Measurements from ENCODE around the gene TNIP2. TPM values are rescaled to one million over a fixed set of nuclear protein-coding genes. Genes with fewer than 3 reads are reported as not detected.

TNIP2 gene
- total RNA-seq, 1 experiment from 2014 or later: 35.8 TPM

- H3K27me3 ChIP-seq (replicated peaks; ENCODE audit: control insufficient read depth, insufficient read depth, low read length): no peaks in the 10 kb centered on the region
- no peak overlapping the region for H3K4me3 ChIP-seq (ENCODE audit: low read depth, low read length)
- Mint-ChIP-seq H3K9me3 (ENCODE audit: unreplicated experiment) (no peaks in the 10 kb centered on the region), H3K36me3 (ENCODE audit: insufficient read depth, unreplicated experiment) (peaks cover 71% of the 10 kb centered on the region), H3K4me3 (ENCODE audit: unreplicated experiment) (no peak overlapping the region), H3K4me1 (ENCODE audit: low read depth, unreplicated experiment) (peaks cover 7% of the 10 kb centered on the region), H3K27me3 (ENCODE audit: insufficient read depth, unreplicated experiment) (no peaks in the 10 kb centered on the region), H3K27ac (ENCODE audit: unreplicated experiment) (no peak overlapping the region)
- no peak for DNase-seq
- no peaks in the 10 kb centered on the region for H3K9me3 ChIP-seq
- ChIA-PET POLR2A (no interaction called here), CTCF (no interaction called here)
- no TSS peak for BruUV-seq (replicated peaks)
- no peak for TF ChIP-seq CTCF (IDR thresholded peaks at IDR 0.05; ENCODE audit: insufficient read depth in 1 of 2, low read depth in 1 of 2, low read length in 1 of 2, severe bottlenecking in 1 of 2, unreplicated experiment in 1 of 2)
- H3K36me3 ChIP-seq (ENCODE audit: control insufficient read depth, insufficient read depth, low read length): no peaks in the 10 kb centered on the region
- H3K4me1 ChIP-seq: no peaks in the 10 kb centered on the region
- intact Hi-C loops (cut with micrococcal nuclease; ENCODE audit: unreplicated experiment): no loop called here
These were observed 41.2 kb downstream of the TNIP2 start for GRCh38 chr4:2714918-2715317.

- Mint-ChIP-seq H3K27ac (ENCODE audit: unreplicated experiment) (no peak overlapping the region), H3K36me3 (ENCODE audit: insufficient read depth, unreplicated experiment) (peaks cover 66% of the 10 kb centered on the region), H3K4me3 (ENCODE audit: unreplicated experiment) (no peak overlapping the region), H3K4me1 (ENCODE audit: low read depth, unreplicated experiment) (peaks cover 7% of the 10 kb centered on the region), H3K9me3 (ENCODE audit: unreplicated experiment) (no peaks in the 10 kb centered on the region), H3K27me3 (ENCODE audit: insufficient read depth, unreplicated experiment) (no peaks in the 10 kb centered on the region)
- BruUV-seq (replicated peaks): no TSS peak
- H3K4me1 ChIP-seq: no peaks in the 10 kb centered on the region
- intact Hi-C loops (cut with micrococcal nuclease; ENCODE audit: unreplicated experiment): no loop called here
- H3K4me3 ChIP-seq (ENCODE audit: low read depth, low read length): no peak overlapping the region
- DNase-seq: no peak
- H3K36me3 ChIP-seq (ENCODE audit: control insufficient read depth, insufficient read depth, low read length): no peaks in the 10 kb centered on the region
- no peaks in the 10 kb centered on the region for H3K27me3 ChIP-seq (replicated peaks; ENCODE audit: control insufficient read depth, insufficient read depth, low read length)
- no peak for TF ChIP-seq CTCF (IDR thresholded peaks at IDR 0.05; ENCODE audit: insufficient read depth in 1 of 2, low read depth in 1 of 2, low read length in 1 of 2, severe bottlenecking in 1 of 2, unreplicated experiment in 1 of 2)
- no peaks in the 10 kb centered on the region for H3K9me3 ChIP-seq
- ChIA-PET POLR2A (no interaction called here), CTCF (no interaction called here)
These were observed 41.9 kb downstream of the TNIP2 start for GRCh38 chr4:2714061-2714770.

- BruUV-seq (replicated peaks): no TSS peak
- Mint-ChIP-seq H3K9me3 (ENCODE audit: unreplicated experiment) (no peaks in the 10 kb centered on the region), H3K27ac (ENCODE audit: unreplicated experiment) (no peak overlapping the region), H3K27me3 (ENCODE audit: insufficient read depth, unreplicated experiment) (no peaks in the 10 kb centered on the region), H3K36me3 (ENCODE audit: insufficient read depth, unreplicated experiment) (peaks cover 57% of the 10 kb centered on the region), H3K4me1 (ENCODE audit: low read depth, unreplicated experiment) (peaks cover 7% of the 10 kb centered on the region), H3K4me3 (ENCODE audit: unreplicated experiment) (no peak overlapping the region)
- H3K4me3 ChIP-seq (ENCODE audit: low read depth, low read length): no peak overlapping the region
- CTCF ChIA-PET: no interaction called here
- H3K4me1 ChIP-seq: no peaks in the 10 kb centered on the region
- H3K36me3 ChIP-seq (ENCODE audit: control insufficient read depth, insufficient read depth, low read length): no peaks in the 10 kb centered on the region
- H3K9me3 ChIP-seq: no peaks in the 10 kb centered on the region
- intact Hi-C loops (cut with micrococcal nuclease; ENCODE audit: unreplicated experiment): no loop called here
- no peaks in the 10 kb centered on the region for H3K27me3 ChIP-seq (replicated peaks; ENCODE audit: control insufficient read depth, insufficient read depth, low read length)
- no peak for TF ChIP-seq CTCF (IDR thresholded peaks at IDR 0.05; ENCODE audit: insufficient read depth in 1 of 2, low read depth in 1 of 2, low read length in 1 of 2, severe bottlenecking in 1 of 2, unreplicated experiment in 1 of 2)
- POLR2A ChIA-PET: no interaction called here
- DNase-seq: no peak
These were observed 42.8 kb downstream of the TNIP2 start for GRCh38 chr4:2713337-2713736.
